GM12874 (cell line): ENCODE measurements around the gene PCDH8.

Experiments used
- CTCF ChIP-seq: IDR thresholded peaks from 2 replicates; pipeline ENCODE4 v1.5.1; 2011; ENCODE audit warnings: low read depth, mild to moderate bottlenecking, control low read depth, low read length, moderate library complexity; ENCODE audit not compliant: insufficient read depth

PCDH8 gene

GRCh38 chr13:52798770-52799430 lies 49.5 kb downstream of the PCDH8 start:
- TF ChIP-seq CTCF, result no peak

GRCh38 chr13:52797176-52797575 lies 51.3 kb downstream of the PCDH8 start:
- no peak for TF ChIP-seq CTCF

- no peak for TF ChIP-seq CTCF
Observed at GRCh38 chr13:52794589-52794988, 53.9 kb downstream of the PCDH8 start.

- no peak for TF ChIP-seq CTCF
Observed at GRCh38 chr13:52793515-52794061, 54.9 kb downstream of the PCDH8 start.
